VCaP (cell line): ENCODE data around the gene CYP2D6.

Experiments
- H3K27ac ChIP-seq: fragments of 450-650 bp; 2 replicates; pipeline ENCODE4 v1.5.1; 2017
- CTCF ChIP-seq: fragments of 450-650 bp; conservative IDR thresholded peaks from 2 replicates; pipeline ENCODE4 v1.5.1; 2017; ENCODE audit warnings: mild to moderate bottlenecking, moderate library complexity

CYP2D6 gene

GRCh38 chr22:42164901-42165300 lies 34.3 kb upstream of the CYP2D6 start:
- no peak for TF ChIP-seq CTCF
- H3K27ac ChIP-seq, result no peak overlapping the region

GRCh38 chr22:42163515-42163914 lies 32.9 kb upstream of the CYP2D6 start:
- TF ChIP-seq CTCF, result no peak
- no peak overlapping the region for H3K27ac ChIP-seq

- TF ChIP-seq CTCF, result no peak
- H3K27ac ChIP-seq, result no peak overlapping the region
Observed at GRCh38 chr22:42162728-42163489, 32.3 kb upstream of the CYP2D6 start.

GRCh38 chr22:42160830-42161696 lies 30.5 kb upstream of the CYP2D6 start:
- no peak overlapping the region for H3K27ac ChIP-seq
- no peak for TF ChIP-seq CTCF

- no peak for TF ChIP-seq CTCF
- H3K27ac ChIP-seq, result no peak overlapping the region
Observed at GRCh38 chr22:42160251-42160650, 29.6 kb upstream of the CYP2D6 start.

- no peak for TF ChIP-seq CTCF
Observed at GRCh38 chr22:42158456-42159132, 28.0 kb upstream of the CYP2D6 start.

GRCh38 chr22:42156598-42156997 lies 26.0 kb upstream of the CYP2D6 start:
- no peak for TF ChIP-seq CTCF
- no peak overlapping the region for H3K27ac ChIP-seq

More at GRCh38 chr22:42158456-42159132, 28.0 kb upstream of the CYP2D6 start:
- no peak overlapping the region for H3K27ac ChIP-seq
